NT2/D1 (cell line): ENCODE results near the gene RAP1GAP.

ENCODE experiments used
- SUZ12 ChIP-seq: IDR thresholded peaks from 2 replicates; pipeline ENCODE4 v1.6.1; 2011; ENCODE audit not compliant: insufficient read length, insufficient read depth; ENCODE audit errors: extremely low read depth
- YY1 ChIP-seq: IDR thresholded peaks from 2 replicates; pipeline ENCODE4 v1.6.1; 2011; ENCODE audit not compliant: insufficient read length, insufficient read depth
- ZNF274 ChIP-seq: IDR thresholded peaks from 2 replicates; pipeline ENCODE4 v1.6.1; 2011; ENCODE audit warnings: mild to moderate bottlenecking, low read depth, low read length

DNA sequence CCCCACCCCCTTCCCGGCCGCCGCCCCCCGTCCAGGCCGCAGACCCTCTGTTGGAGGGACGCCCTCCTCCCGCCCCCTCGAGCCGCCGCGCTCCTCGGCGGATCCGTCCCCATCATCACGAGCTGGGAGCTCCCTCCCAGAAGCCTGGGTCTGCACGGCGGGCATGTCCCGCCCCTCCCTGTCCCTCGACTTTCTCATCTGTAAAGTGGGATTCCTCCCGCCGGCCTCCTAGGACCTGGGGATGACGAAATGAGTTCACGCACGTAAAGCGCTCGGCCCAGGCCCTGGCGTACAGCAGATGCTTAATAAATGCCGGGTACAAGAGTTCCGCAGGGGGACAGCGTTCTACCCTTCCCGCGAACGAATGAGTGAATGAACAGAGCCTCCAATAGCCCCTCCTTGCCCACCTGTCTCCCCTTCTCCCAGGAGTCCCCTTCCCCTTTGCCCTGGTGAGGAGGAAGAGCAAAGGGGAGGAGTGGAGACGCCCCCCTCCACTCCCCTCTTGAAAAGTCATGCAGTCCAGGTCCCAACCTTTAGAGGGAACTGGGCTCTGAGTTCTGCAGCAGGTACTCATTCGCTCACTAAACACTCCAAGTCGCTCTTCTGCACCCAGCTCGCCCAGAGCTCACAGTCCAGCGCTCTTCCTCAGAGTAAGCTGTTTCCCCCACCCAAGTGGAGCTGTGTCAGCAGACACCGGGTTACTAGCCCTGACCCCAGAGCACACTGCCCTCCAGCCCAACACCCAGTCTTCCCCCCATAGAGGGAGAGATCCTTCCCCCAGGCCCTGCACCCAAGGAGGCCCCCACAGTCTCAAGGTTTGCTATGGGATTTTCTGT is 16.8 kb downstream of the RAP1GAP start:
- TF ChIP-seq SUZ12 (no peak), YY1 (no peak), ZNF274 (no peak)
